T-helper 1 cell treated with Interleukin-12 subunit alpha and Interleukin-12 subunit beta and Interleukin-4 antibody, amounts not matched to agents 30 μg/mL and 1 μg/mL, for 36 hours (primary cell): ENCODE results near the gene FKBP8.

Experiments
- H3K27ac Mint-ChIP-seq: one replicate; pipeline ENCODE4 v1.8.0; 2021; ENCODE audit warnings: mild to moderate bottlenecking, mixed read lengths
- H3K27me3 Mint-ChIP-seq: one replicate; pipeline ENCODE4 v1.8.0; 2021; ENCODE audit warnings: low read depth, mixed read lengths
- H3K36me3 Mint-ChIP-seq: one replicate; pipeline ENCODE4 v1.8.0; 2021; ENCODE audit warnings: low read depth, mixed read lengths
- H3K4me1 Mint-ChIP-seq: one replicate; pipeline ENCODE4 v1.8.0; 2021; ENCODE audit warnings: low read depth, mixed read lengths
- H3K4me3 Mint-ChIP-seq: one replicate; pipeline ENCODE4 v1.8.0; 2021; ENCODE audit warnings: mild to moderate bottlenecking, moderate library complexity, mixed read lengths
- H3K9me3 Mint-ChIP-seq: one replicate; pipeline ENCODE4 v1.8.0; 2021; ENCODE audit warnings: mixed read lengths

FKBP8 gene

GRCh38 chr19:18494267-18494607 lies 49.1 kb downstream of the FKBP8 start:
- H3K9me3 Mint-ChIP-seq = no peaks in the 10 kb centered on the region
- no peaks in the 10 kb centered on the region for H3K36me3 Mint-ChIP-seq
- H3K4me3 Mint-ChIP-seq = peak overlapping the region; percentile 17
- H3K27ac Mint-ChIP-seq = peak overlapping the region; percentile 85
- peaks cover 38% of the 10 kb centered on the region for H3K4me1 Mint-ChIP-seq
- H3K27me3 Mint-ChIP-seq = no peaks in the 10 kb centered on the region

- peak overlapping the region; percentile 17 for H3K4me3 Mint-ChIP-seq
- H3K27me3 Mint-ChIP-seq = no peaks in the 10 kb centered on the region
- no peaks in the 10 kb centered on the region for H3K9me3 Mint-ChIP-seq
- peaks cover 32% of the 10 kb centered on the region for H3K4me1 Mint-ChIP-seq
- H3K27ac Mint-ChIP-seq = peak overlapping the region; percentile 85
- no peaks in the 10 kb centered on the region for H3K36me3 Mint-ChIP-seq
Observed at GRCh38 chr19:18493440-18494266, 49.7 kb downstream of the FKBP8 start.

- Mint-ChIP-seq H3K27me3 (no peaks in the 10 kb centered on the region), H3K27ac (no peak overlapping the region), H3K4me3 (no peak overlapping the region), H3K4me1 (peaks cover 30% of the 10 kb centered on the region), H3K36me3 (no peaks in the 10 kb centered on the region), H3K9me3 (no peaks in the 10 kb centered on the region)
Observed at GRCh38 chr19:18491995-18492953, 51.1 kb downstream of the FKBP8 start.

- no peaks in the 10 kb centered on the region for H3K27me3 Mint-ChIP-seq
- no peaks in the 10 kb centered on the region for H3K36me3 Mint-ChIP-seq
- no peaks in the 10 kb centered on the region for H3K9me3 Mint-ChIP-seq
- no peak overlapping the region for H3K4me3 Mint-ChIP-seq
- peaks cover 17% of the 10 kb centered on the region for H3K4me1 Mint-ChIP-seq
- H3K27ac Mint-ChIP-seq = no peak overlapping the region
Observed at GRCh38 chr19:18490728-18491127, 52.6 kb downstream of the FKBP8 start.

GRCh38 chr19:18489627-18490184 lies 53.7 kb downstream of the FKBP8 start:
- Mint-ChIP-seq H3K4me3 (no peak overlapping the region), H3K9me3 (no peaks in the 10 kb centered on the region), H3K4me1 (peaks cover 16% of the 10 kb centered on the region), H3K36me3 (no peaks in the 10 kb centered on the region), H3K27me3 (no peaks in the 10 kb centered on the region), H3K27ac (no peak overlapping the region)

GRCh38 chr19:18488838-18489626 lies 54.3 kb downstream of the FKBP8 start:
- Mint-ChIP-seq H3K4me1 (peaks cover 13% of the 10 kb centered on the region), H3K9me3 (no peaks in the 10 kb centered on the region), H3K4me3 (no peak overlapping the region), H3K27me3 (no peaks in the 10 kb centered on the region), H3K27ac (no peak overlapping the region), H3K36me3 (no peaks in the 10 kb centered on the region)

GRCh38 chr19:18488403-18488723 lies 55.0 kb downstream of the FKBP8 start:
- Mint-ChIP-seq H3K9me3 (no peaks in the 10 kb centered on the region), H3K36me3 (no peaks in the 10 kb centered on the region), H3K4me1 (peaks cover 9% of the 10 kb centered on the region), H3K27me3 (no peaks in the 10 kb centered on the region), H3K4me3 (no peak overlapping the region), H3K27ac (no peak overlapping the region)

- Mint-ChIP-seq H3K36me3 (no peaks in the 10 kb centered on the region), H3K9me3 (no peaks in the 10 kb centered on the region)
Observed at GRCh38 chr19:18487576-18488402, 55.6 kb downstream of the FKBP8 start.

GRCh38 chr19:18486746-18487145 lies 56.6 kb downstream of the FKBP8 start:
- Mint-ChIP-seq H3K27me3 (no peaks in the 10 kb centered on the region), H3K27ac (no peak overlapping the region), H3K4me1 (peaks cover 11% of the 10 kb centered on the region), H3K4me3 (no peak overlapping the region), H3K9me3 (no peaks in the 10 kb centered on the region), H3K36me3 (no peaks in the 10 kb centered on the region)

More at GRCh38 chr19:18487576-18488402, 55.6 kb downstream of the FKBP8 start:
- H3K4me3 Mint-ChIP-seq = no peak overlapping the region
- no peaks in the 10 kb centered on the region for H3K27me3 Mint-ChIP-seq
- H3K27ac Mint-ChIP-seq = no peak overlapping the region
- peaks cover 13% of the 10 kb centered on the region for H3K4me1 Mint-ChIP-seq

- no peaks in the 10 kb centered on the region for H3K27me3 Mint-ChIP-seq
- peaks cover 22% of the 10 kb centered on the region for H3K4me1 Mint-ChIP-seq
- H3K9me3 Mint-ChIP-seq = no peaks in the 10 kb centered on the region
- H3K36me3 Mint-ChIP-seq = no peaks in the 10 kb centered on the region
- no peak overlapping the region for H3K4me3 Mint-ChIP-seq
- no peak overlapping the region for H3K27ac Mint-ChIP-seq
Observed at GRCh38 chr19:18484992-18485391, 58.4 kb downstream of the FKBP8 start.

GRCh38 chr19:18483119-18483890 lies 60.1 kb downstream of the FKBP8 start:
- Mint-ChIP-seq H3K27ac (peak overlapping the region; percentile 59), H3K4me3 (no peak overlapping the region), H3K9me3 (no peaks in the 10 kb centered on the region), H3K36me3 (peaks cover 1% of the 10 kb centered on the region), H3K4me1 (peaks cover 38% of the 10 kb centered on the region), H3K27me3 (no peaks in the 10 kb centered on the region)
